ENCODE data around the gene BAZ1A.

GRCh38 chr14:34873589-34874385 is 1.4 kb downstream of the BAZ1A start:
- no peak for TF ChIP-seq CTCF (IDR thresholded peaks at IDR 0.05; ENCODE audit: poor library complexity, severe bottlenecking)
- no peak for TF ChIP-seq RAD21 (conservative IDR thresholded peaks at IDR 0.05)
- no peak for TF ChIP-seq REST (IDR thresholded peaks at IDR 0.05; ENCODE audit: borderline replicate concordance)
- no peak for TF ChIP-seq TAF1 (IDR thresholded peaks at IDR 0.05; ENCODE audit: low read depth)
- no peak for TF ChIP-seq EP300 (conservative IDR thresholded peaks at IDR 0.05; ENCODE audit: poor library complexity, severe bottlenecking)
- TF ChIP-seq EZH2 (IDR thresholded peaks at IDR 0.05; ENCODE audit: borderline replicate concordance, insufficient read depth, low read length, poor library complexity, severe bottlenecking) = no peak
